HG02840 (cell line): ENCODE data around the gene PDS5B.
"Not testable (repeated sequence)": the region's sequence is repeated elsewhere in the genome, so short reads cannot be mapped to it uniquely, and the experiment has no call there.

ENCODE experiments used
- ATAC-seq: cut with Tn5 transposase; IDR thresholded peaks from one replicate; pipeline ENCODE4 v1.9.1; 2021; ENCODE audit warnings: mild to moderate bottlenecking, moderate library complexity, moderate number of reproducible peaks; ENCODE audit not compliant: unreplicated experiment, low FRiP score

PDS5B gene

GRCh38 chr13:32723987-32724386 lies 137.7 kb downstream of the PDS5B start:
- ATAC-seq, result no peak

- no peak for ATAC-seq
Observed at GRCh38 chr13:32726374-32727037, 140.3 kb downstream of the PDS5B start.

GRCh38 chr13:32728327-32728726 lies 142.1 kb downstream of the PDS5B start:
- no peak for ATAC-seq

DNA sequence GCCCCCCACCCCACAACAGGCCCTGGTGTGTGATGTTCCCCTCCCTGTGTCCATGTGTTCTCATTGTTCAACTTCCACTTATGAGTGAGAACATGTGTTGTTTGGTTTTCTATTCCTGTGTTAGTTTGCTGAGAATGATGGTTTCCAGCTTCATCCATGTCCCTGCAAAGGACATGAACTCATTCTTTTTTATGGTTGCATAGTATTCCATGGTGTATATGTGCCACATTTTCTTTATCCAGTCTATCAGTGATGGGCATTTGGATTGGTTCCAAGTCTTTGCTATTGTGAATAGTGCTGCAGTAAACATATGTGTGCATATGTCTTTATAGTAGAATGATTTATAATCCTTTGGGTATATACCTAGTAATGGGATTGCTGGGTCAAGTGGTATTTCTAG lies 142.8 kb downstream of the PDS5B start:
- not testable (repeated sequence) for ATAC-seq

GRCh38 chr13:32731074-32731473 lies 144.8 kb downstream of the PDS5B start:
- no peak for ATAC-seq

GRCh38 chr13:32731576-32731975 lies 145.3 kb downstream of the PDS5B start:
- ATAC-seq, result no peak

DNA sequence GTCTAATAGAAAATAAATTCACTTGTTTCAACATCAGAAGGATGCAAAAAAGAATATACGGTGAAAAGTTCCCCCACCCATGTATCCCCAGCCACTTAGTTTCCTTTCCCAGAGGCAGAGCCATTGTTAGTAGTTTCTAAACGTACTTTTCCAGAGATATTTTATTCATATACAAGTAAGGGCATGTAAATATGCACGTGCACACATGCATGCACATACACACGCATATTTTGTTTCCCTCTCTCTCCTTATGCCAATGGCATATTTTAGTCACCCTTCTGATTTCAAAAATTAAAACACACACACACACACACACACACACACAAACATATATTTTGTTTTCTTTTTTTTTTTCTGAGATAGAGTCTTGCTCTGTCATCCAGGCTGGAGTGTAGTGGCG lies 147.4 kb downstream of the PDS5B start:
- no peak for ATAC-seq

DNA sequence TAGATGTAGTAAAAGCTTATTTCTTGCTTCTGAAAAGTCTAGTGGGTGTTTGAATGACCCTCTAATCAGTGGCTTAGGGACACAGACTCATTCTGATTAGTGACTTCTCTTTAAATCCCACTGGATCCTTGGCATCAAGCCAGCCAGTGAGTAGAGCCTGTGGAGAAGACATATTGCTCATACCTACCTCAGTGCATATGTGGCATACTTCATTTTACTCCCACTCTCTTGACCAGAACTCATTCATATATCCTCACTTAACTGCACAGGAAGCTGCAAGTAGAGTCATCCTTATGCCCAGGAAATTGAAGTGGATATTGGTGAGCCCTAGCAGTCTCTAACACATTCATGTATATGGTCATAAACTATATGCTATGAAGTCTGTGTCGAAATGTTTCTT lies 148.3 kb downstream of the PDS5B start:
- no peak for ATAC-seq

DNA sequence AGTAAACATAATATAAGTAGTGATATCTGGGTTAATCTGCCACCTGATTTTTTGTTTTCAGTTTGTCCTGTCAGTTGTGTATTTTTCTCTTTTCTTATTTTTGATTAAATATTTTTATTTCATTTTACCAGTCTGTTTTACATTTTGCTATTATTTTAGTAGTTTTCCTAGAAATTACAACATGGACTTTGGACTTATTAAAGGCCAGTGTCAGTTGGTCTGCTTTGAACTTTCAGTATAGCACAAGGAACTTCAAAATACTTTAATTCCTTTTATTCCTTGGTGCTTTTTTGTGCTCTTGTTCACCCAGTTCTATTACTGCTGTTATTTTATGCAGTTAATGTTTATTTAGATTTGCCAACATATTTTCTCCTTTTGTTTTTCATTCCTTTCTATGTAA lies 149.6 kb downstream of the PDS5B start:
- no peak for ATAC-seq

GRCh38 chr13:32736648-32737047 lies 150.4 kb downstream of the PDS5B start:
- ATAC-seq, result no peak

GRCh38 chr13:32737111-32737571 lies 150.9 kb downstream of the PDS5B start:
- peak; percentile 71 for ATAC-seq

DNA sequence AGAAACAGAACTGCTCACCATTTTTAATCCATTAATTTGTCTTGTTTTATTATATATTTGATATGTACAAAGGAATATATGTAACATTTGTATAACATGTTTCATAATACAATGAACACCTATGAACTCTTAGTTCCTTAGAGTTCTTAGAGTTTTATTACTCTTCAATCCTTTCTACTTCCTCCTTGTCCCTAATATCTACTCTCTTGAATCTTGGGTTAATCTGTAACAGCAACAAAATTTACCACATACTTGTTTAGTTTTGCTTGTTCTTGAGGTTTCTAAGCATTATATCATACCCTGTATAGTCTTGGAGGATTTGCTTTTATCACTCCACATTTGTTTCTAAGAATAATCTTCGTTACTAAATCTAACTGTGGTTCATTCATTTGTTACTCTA lies 151.4 kb downstream of the PDS5B start:
- peak; percentile 66 for ATAC-seq

- ATAC-seq, result no peak
Observed at GRCh38 chr13:32745509-32745908, 159.3 kb downstream of the PDS5B start.

DNA sequence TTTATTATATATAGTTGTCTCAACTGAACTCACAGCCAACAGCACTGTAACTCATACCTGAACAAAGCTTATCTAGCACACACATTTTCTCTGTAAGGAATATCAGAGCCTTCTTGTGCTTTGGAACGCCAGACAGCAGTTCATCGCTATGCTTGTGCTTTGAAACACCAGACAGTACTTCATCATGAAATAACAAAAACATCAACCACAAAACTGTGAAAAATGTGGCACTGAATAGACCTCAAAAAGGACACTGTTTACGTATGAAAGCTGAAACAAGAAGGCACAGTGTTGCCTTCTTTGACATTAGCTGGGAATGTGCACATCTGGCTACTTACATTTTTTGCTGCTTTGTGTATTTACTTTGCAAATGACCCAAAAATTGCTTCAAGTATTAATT lies 160.2 kb downstream of the PDS5B start:
- ATAC-seq, result no peak

GRCh38 chr13:32748305-32748704 lies 162.1 kb downstream of the PDS5B start:
- ATAC-seq, result no peak

DNA sequence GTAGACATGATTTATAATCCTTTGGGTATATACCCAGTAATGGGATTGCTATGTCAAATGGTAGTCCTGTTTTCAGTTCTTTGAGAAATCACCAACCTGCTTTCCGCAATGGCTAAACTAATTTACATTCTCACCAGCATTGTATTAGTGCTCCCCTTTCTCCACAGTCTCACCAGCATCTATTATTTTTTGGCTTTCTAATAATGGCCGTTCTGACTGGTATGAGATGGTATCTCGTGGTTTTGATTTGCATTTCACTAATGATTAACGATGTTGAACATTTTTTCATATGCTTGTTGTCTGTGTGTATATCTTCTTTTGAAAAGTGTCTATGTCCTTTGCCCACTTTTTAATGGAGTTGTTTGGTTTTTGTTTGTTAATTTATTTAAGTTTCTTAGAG lies 165.1 kb downstream of the PDS5B start:
- ATAC-seq, result no peak

DNA sequence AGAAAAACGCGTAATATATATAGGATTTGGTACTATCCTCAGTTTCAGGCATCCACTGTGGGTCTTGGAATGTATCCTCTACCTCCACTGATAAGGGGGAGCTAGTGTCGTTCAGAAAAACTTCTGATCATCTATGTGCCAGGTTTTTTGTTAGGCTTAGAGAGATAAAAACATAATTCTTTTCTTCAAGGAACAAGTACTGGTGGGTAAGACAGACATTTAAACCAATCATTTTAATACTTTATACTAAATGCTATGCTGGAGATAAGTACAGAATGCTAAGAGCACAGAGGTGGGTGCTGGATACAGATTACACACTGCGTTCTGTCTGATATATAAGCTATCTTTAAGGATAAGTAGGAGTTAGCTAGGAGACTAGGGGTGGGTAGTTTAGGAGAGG lies 166.1 kb downstream of the PDS5B start:
- no peak for ATAC-seq

GRCh38 chr13:32752997-32753606 lies 166.8 kb downstream of the PDS5B start:
- ATAC-seq, result no peak

- no peak for ATAC-seq
Observed at GRCh38 chr13:32754179-32754578, 167.9 kb downstream of the PDS5B start.

GRCh38 chr13:32759152-32759551 lies 172.9 kb downstream of the PDS5B start:
- ATAC-seq, result no peak

DNA sequence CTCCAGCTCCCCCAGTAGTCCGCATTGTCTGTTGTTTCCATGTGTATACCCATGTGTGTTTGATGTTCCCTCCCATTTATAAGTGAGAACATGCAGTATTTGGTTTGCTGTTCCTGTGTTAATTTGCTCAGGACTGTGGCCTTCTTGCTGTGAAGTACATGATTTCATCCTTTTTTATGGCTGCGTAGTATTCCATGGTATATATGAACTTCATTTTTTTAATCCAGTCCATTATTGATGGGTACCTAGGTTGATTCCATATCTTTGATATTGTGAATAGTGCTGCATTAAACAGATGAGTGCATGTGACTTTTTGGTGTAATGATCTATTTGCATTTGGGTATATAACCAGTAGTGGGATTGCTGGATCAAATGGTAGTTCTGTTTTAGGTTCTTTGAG lies 175.2 kb downstream of the PDS5B start:
- ATAC-seq, result no peak

- ATAC-seq, result no peak
Observed at GRCh38 chr13:32779119-32779518, 192.9 kb downstream of the PDS5B start.
